Muscle of arm (tissue), 12 donors: ENCODE data around the gene MTURN. TPM values are rescaled to one million over a fixed set of nuclear protein-coding genes. Genes with fewer than 3 reads are reported as not detected.
"Not testable (repeated sequence)": the region's sequence is repeated elsewhere in the genome, so short reads cannot be mapped to it uniquely, and the experiment has no call there.

Experiments
- DNase-seq: peaks from one replicate; pipeline ENCODE4 v3.0.0-alpha.2; 2013
- polyA plus RNA-seq, 12 donors: library from polyadenylated mRNA; unstranded; fragments of 120-200 nt; gene quantifications; one replicate each; pipeline ENCODE4 v1.2.1, GENCODE V29; 2013; ENCODE audit not compliant: insufficient read length in 12 of 12

Gene MTURN
- polyA plus RNA-seq, 12 donors = 53.0 to 134 (median 91.6) TPM

GRCh38 chr7:30177186-30177585 is 42.4 kb downstream of the MTURN start:
- DNase-seq = no peak

GRCh38 chr7:30177965-30178364 is 43.2 kb downstream of the MTURN start:
- no peak for DNase-seq

GRCh38 chr7:30178748-30179436 is 44.1 kb downstream of the MTURN start:
- no peak for DNase-seq

DNA sequence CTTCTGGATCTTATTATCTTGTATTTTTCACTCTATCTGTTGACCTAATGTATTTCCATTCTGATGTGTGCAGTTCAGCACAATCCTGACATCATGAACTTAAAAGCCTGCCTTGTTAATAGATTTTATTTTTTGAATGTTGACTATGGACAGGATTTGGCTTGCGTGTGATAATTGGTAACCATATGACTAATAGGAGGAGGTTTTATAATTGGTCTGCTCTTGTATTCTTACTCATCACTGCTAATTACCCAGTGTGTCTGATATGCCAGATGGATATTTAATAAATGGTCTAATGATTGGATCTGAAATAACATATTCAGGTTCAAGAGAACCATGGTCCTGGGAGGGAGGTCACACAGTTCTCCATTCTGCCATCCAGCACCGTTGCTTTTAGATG is 45.9 kb downstream of the MTURN start:
- no peak for DNase-seq

GRCh38 chr7:30181211-30181610 is 46.4 kb downstream of the MTURN start:
- DNase-seq = no peak

DNA sequence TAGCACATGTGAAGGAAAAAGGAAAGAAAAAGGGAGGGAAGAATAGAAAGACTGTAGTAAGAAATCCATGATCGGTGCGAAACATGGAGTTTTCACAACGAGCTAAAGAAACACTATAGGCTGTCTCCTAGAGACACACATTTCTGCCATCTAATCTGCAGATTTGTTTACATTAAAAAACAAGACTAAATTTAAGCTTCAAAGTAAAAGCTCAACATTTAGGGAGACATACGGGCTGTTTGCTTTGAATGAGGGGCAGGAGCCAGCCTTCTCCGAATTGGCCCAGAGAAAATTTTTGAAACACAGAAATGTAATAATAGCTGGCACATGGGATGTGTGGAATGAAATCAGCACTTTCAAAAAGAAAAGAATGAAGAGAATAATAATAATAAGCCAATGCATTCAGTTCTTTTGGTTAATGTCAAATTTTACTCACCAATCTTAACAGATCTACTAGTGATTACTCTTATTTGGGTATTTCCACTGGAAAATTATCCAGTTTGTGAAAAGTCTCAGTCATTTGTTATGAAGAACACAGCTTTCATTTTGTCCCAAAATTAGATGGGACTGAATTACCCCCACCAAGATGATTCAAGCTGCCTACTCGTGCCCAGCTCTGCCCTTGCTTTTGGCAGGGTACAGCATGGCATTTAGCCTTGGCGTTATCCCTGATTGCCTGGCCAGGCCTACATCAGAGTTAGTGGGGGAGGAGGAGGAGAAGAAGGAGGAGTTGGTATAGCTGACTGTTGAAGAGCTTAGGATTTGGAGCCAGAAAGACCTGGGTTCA is 47.1 kb downstream of the MTURN start:
- no peak for DNase-seq

DNA sequence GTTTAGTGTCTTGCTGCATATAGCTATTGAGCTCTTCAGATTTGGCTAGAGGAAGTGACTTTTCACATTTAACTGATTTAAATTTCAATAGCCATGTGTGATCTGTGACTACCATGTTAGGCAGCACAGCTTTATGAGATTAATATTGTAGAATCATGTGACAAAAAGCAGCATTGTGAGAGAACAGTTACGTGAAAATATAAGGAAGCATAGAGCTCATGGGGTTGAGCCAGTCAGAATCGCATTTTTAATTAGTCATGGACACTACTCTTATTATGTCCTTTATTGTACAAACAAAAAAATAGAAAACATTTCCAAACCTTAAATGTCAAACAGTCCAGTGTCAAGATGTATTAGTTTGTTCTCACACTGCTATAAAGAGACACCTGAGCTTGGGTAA is 48.0 kb downstream of the MTURN start:
- no peak for DNase-seq

- DNase-seq = no peak
Measured at GRCh38 chr7:30183749-30184369, 49.1 kb downstream of the MTURN start.

DNA sequence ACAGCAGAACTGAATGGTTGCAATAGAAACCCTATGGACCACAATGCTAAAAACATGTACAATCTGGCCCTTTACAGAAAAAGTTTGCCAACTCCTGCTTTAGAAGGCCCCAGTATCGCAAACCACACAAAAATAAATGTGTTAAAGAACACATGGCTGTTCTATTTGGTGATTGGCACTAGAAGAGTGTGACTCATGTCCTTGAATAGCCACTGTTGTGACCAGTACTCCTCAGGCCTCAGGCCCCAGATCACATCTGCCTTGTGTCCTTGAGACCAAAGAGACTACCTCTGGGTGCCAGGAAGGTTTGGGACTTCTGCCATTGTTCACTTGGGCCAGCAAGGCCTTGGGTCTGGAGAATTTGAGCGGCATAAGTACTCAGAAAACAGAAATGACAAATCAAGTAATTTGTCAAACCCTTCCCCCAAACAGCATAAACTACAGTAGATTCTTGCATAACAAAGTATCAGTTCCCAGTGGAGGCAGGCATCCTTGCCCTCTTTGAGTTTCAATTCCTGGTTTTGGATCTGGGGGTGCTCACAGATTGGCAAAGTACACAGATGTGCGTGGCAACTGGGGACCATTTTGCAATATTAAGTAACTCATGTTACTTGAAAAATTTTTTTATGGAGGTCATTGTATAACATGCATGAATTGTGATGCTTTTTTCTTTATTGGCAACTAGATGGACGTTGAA is 50.2 kb downstream of the MTURN start:
- no peak for DNase-seq

DNA sequence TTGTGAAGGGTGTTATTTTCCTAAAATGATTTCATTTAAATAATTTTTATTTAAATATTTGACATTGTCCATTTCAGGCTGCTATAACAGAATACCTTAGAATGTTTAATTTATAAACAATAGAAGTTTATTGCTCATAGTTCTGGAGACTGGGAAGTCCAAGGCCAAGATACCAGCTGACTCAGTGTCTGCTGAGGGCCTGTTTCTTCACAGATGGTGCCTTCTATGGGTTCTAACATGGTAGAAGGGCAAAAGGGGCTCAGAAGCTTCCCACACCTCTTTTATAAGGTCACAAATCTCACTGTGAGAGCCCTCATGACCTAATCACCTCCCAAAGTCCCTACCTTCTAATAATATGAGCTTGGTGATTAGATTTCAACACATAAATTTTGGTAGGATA is 50.7 kb downstream of the MTURN start:
- no peak for DNase-seq

DNA sequence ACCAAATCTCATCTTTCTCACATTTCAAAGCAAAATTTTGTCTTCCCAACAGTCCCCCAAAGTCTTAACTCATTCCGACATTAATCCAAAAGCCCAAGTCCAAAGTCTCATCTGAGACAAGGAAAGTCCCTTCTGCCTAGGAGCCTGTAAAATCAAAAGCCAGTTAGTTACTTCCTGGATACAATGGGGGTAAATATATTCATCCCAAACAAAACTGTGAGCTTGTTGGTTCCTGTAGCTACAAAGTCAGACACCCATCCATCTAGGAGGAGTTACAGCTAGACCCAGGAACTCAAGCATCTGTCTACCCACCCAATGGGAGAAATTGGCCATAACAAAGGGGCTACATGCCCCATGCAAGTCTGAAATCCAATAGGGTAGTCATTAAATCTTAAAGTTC is 51.9 kb downstream of the MTURN start:
- DNase-seq = no peak

DNA sequence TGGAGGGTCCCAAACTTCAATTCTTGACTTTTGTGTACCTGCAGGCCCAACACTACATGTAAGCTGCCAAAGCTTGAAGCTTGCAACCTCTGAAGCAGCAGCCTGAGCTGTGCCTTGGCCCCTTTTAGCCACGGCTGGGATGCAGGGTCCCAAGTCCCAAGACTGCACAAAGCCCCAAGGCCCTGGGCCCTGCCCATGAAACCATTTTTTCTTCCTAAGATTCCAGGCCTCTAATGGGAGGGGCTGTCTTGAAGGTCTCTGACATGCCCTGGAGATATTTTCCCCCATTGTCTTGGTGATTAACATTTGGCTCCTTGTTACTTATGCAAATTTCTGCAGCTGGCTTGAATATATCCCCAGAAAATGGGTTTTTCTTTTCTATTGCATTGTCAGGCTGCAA is 52.7 kb downstream of the MTURN start:
- DNase-seq = no peak

- not testable (repeated sequence) for DNase-seq
Measured at GRCh38 chr7:30188381-30188780, 53.6 kb downstream of the MTURN start.

DNA sequence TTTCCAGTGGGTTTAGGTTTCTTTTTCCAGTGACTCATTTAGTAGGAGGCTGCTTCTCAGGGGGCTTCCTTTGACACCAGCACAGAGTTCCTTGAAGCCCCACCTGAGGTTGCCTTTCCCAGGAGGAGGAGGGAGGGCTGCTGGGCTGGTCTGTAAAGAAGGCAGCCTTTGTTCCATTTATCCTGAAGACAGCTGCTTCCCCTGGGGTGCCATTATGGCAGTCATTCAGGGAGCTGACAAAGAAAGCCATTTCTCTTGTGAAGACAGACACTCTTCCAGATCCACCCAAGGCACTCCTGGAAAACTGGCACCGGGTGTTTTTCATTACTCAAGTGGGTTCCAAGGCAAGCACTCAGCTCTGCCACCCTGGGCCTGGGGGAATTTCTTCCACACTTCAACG is 54.0 kb downstream of the MTURN start:
- no peak for DNase-seq

DNA sequence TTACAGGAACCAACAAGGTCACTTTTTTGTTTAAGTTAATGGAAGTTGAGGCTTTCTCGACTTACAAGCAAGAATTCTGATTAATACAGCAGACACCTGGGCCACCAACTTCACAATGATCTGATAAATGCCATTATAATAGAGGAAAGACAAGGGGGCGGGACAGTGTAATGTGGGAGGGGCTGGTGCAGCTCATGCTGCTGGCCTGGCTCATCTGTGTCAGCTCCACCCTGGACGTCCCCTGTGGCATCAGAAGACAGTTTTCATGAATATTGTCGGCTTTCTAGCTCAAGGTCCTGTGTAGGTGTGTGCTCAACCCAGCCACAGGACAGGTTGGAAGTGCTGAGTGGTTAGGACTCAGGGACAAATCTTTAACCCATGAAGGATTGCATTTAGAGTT is 57.0 kb downstream of the MTURN start:
- no peak for DNase-seq

DNA sequence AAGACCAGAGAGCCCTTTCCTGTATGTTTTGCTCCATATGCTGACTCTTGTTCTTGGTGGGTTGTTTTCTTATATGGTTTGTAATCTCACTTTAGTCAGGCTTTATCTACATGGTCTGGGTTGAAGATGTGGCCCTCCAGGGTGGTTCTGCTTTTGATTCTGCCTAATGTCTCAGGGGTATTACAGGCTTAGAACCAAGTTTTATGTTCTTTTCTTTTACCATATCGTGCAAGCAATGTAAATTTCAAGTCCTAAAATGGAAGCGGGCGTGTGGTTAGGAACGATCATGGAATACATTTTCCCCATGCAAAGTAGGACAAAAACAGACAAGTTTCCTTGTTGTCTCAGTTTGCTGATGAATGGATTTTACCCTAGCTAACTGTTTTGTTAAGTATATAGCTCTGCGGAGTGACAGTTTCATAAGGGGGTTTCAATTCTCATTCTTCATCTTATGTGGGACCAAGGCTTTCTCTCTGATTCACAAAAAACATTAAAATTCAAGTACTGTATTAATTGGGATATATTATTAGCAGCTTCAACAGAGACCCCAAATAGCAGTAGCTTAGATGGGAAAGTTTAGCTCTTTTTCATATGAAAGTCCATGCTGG is 58.7 kb downstream of the MTURN start:
- no peak for DNase-seq

GRCh38 chr7:30196408-30196807 is 61.6 kb downstream of the MTURN start:
- no peak for DNase-seq

- no peak for DNase-seq
Measured at GRCh38 chr7:30197438-30197837, 62.7 kb downstream of the MTURN start.

DNA sequence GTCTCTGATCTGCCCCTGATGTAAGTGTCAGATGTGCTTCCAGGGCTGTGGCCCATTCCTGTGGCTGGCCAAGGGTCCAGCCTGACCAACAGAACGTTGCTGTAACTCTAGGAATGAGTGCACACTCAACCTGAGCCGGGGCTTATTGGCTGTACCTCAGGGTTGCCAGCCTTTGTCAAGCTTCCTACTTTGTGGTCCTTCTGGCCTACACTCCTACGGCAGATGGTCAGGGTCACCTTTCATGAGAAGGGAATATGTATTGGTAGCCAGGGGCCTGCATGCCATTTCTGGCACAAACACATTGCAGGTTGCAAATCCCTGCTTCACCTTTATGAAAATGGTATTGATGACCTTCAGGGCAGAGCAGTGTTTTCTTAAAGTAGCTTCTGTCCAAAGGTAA is 64.5 kb downstream of the MTURN start:
- DNase-seq = no peak

DNA sequence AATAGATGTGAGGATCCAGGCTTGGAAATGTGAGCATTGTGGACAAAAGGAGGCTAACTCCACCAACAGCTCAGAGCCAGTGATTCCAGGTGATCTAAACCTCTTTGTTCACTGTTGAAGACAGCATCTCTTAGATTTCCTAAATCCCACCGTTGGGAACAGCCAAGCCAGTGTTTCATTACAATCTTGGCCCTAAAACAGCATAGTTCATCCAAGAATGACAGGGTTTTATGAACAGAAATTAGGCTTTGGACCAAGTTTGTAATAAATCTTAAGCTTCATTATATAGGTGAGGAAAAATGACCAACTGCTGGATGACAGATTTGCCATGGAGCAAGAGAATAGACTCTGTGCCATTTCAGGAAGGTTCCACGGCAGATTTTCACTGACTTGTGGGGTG is 65.8 kb downstream of the MTURN start:
- DNase-seq = no peak

DNA sequence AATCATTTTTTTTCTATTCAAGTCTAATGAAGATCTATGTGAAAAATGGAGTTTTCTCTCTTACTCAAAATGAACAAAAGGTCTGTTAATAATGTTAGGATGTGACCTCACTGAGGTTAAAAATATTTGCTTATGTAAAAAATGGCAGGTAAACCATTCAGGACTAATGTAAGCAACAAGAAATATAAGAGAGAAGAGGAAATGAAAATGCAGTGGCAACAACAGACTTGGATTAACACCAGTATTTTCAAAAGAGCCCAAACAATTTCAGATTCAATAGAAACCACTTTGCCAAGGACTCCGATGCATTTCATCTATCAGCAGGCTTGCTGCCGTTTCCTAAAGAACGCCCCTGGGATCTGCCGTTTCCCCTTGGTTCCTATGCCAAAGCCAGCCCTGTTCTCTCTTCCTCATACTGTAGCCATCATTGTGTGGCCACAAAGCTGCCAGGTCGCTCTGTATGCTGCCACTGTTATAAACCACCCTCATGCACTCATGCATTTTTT is 66.4 kb downstream of the MTURN start:
- DNase-seq = no peak

- no peak for DNase-seq
Measured at GRCh38 chr7:30201921-30202320, 67.1 kb downstream of the MTURN start.
